ENCODE results near the gene CROCC.
A peak's percentile ranks its signal among the peaks of the same experiment; 100 is the strongest.

Gene CROCC

GRCh38 chr1:16903054-16903453 is 18.7 kb upstream of the CROCC start:
- Histone ChIP-seq H3K4me3 (replicated peaks; ENCODE audit: insufficient read depth, low read length) (no peak overlapping the region), H3K27me3 (ENCODE audit: insufficient read depth, poor library complexity, severe bottlenecking) (no peaks in the 10 kb centered on the region), H3K27ac (replicated peaks) (no peak overlapping the region)
- TF ChIP-seq SPI1 (IDR thresholded peaks at IDR 0.05; ENCODE audit: borderline replicate concordance, low read depth) (no peak), POLR2AphosphoS5 (IDR thresholded peaks at IDR 0.05; ENCODE audit: low read depth) (no peak), GABPA (IDR thresholded peaks at IDR 0.05; ENCODE audit: low read depth) (no peak)
- TF ChIP-seq, protein P1, sequence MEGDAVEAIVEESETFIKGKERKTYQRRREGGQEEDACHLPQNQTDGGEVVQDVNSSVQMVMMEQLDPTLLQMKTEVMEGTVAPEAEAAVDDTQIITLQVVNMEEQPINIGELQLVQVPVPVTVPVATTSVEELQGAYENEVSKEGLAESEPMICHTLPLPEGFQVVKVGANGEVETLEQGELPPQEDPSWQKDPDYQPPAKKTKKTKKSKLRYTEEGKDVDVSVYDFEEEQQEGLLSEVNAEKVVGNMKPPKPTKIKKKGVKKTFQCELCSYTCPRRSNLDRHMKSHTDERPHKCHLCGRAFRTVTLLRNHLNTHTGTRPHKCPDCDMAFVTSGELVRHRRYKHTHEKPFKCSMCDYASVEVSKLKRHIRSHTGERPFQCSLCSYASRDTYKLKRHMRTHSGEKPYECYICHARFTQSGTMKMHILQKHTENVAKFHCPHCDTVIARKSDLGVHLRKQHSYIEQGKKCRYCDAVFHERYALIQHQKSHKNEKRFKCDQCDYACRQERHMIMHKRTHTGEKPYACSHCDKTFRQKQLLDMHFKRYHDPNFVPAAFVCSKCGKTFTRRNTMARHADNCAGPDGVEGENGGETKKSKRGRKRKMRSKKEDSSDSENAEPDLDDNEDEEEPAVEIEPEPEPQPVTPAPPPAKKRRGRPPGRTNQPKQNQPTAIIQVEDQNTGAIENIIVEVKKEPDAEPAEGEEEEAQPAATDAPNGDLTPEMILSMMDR (IDR thresholded peaks at IDR 0.05; ENCODE audit: insufficient read depth, low read length): no peak
- TF ChIP-seq, protein P2, sequence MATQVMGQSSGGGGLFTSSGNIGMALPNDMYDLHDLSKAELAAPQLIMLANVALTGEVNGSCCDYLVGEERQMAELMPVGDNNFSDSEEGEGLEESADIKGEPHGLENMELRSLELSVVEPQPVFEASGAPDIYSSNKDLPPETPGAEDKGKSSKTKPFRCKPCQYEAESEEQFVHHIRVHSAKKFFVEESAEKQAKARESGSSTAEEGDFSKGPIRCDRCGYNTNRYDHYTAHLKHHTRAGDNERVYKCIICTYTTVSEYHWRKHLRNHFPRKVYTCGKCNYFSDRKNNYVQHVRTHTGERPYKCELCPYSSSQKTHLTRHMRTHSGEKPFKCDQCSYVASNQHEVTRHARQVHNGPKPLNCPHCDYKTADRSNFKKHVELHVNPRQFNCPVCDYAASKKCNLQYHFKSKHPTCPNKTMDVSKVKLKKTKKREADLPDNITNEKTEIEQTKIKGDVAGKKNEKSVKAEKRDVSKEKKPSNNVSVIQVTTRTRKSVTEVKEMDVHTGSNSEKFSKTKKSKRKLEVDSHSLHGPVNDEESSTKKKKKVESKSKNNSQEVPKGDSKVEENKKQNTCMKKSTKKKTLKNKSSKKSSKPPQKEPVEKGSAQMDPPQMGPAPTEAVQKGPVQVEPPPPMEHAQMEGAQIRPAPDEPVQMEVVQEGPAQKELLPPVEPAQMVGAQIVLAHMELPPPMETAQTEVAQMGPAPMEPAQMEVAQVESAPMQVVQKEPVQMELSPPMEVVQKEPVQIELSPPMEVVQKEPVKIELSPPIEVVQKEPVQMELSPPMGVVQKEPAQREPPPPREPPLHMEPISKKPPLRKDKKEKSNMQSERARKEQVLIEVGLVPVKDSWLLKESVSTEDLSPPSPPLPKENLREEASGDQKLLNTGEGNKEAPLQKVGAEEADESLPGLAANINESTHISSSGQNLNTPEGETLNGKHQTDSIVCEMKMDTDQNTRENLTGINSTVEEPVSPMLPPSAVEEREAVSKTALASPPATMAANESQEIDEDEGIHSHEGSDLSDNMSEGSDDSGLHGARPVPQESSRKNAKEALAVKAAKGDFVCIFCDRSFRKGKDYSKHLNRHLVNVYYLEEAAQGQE (IDR thresholded peaks at IDR 0.05; ENCODE audit: insufficient replicate concordance, low read depth): no peak
- no peak for DNase-seq (ENCODE audit: low read depth in 1 of 2, low spot score in 1 of 2)

GRCh38 chr1:16903458-16903796 is 18.3 kb upstream of the CROCC start:
- Histone ChIP-seq H3K27ac (replicated peaks) (no peak overlapping the region), H3K4me3 (replicated peaks; ENCODE audit: insufficient read depth, low read length) (no peak overlapping the region), H3K27me3 (ENCODE audit: insufficient read depth, poor library complexity, severe bottlenecking) (no peaks in the 10 kb centered on the region)
- DNase-seq (ENCODE audit: low read depth in 1 of 2, low spot score in 1 of 2): no peak
- TF ChIP-seq, protein P1 (IDR thresholded peaks at IDR 0.05; ENCODE audit: insufficient read depth, low read length): no peak
- TF ChIP-seq SPI1 (IDR thresholded peaks at IDR 0.05; ENCODE audit: borderline replicate concordance, low read depth) (no peak), POLR2AphosphoS5 (IDR thresholded peaks at IDR 0.05; ENCODE audit: low read depth) (no peak)
- TF ChIP-seq, protein P2 (IDR thresholded peaks at IDR 0.05; ENCODE audit: insufficient replicate concordance, low read depth): no peak

DNA sequence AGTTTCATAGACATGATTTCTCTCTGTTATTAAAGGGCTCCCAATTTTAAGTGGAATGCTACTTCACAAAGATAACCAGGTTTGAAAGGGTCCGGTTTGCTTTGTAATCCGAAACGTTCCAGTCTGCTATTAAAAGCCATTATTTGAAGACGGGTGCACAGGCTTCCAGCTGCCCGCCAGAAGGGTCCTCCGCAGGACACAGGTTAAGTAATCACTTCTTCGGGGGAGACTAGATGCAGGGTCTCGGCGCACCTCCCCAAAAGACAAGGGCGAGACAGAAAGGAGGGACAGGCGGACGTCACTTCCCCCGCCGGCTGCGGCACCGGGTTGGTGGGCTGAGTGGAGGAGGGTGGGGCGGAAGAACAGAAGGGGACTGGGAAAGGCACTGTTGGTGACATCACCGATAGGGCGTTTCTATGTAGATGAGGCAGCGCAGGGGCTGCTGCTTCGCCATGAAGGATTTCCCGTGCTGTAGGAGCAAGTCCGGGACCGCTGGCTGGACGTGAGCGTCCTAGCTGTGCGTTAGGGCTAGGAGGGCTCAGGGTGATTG is 17.1 kb upstream of the CROCC start:
- Histone ChIP-seq H3K27me3 (ENCODE audit: insufficient read depth, poor library complexity, severe bottlenecking) (no peaks in the 10 kb centered on the region), H3K4me3 (replicated peaks; ENCODE audit: insufficient read depth, low read length) (peak overlapping the region; percentile 41), H3K27ac (replicated peaks) (peak overlapping the region; percentile 100)
- TF ChIP-seq, protein P2 (IDR thresholded peaks at IDR 0.05; ENCODE audit: insufficient replicate concordance, low read depth): peak; percentile 34
- TF ChIP-seq, protein P1 (IDR thresholded peaks at IDR 0.05; ENCODE audit: insufficient read depth, low read length): no peak
- no peak for TF ChIP-seq SPI1 (IDR thresholded peaks at IDR 0.05; ENCODE audit: borderline replicate concordance, low read depth)
- TF ChIP-seq POLR2AphosphoS5 (IDR thresholded peaks at IDR 0.05; ENCODE audit: low read depth): no peak
- peak; percentile 62; the same call in 1 of the 2 replicates for TF ChIP-seq GABPA (IDR thresholded peaks at IDR 0.05; ENCODE audit: low read depth)
- DNase-seq (ENCODE audit: low read depth in 1 of 2, low spot score in 1 of 2): peak; percentile 79 to 98
